Activated CD8-positive, alpha-beta memory T cell treated with anti-CD3 and anti-CD28 coated beads for 36 hours (primary cell): ENCODE data around the gene PDCD1LG2. TPM values are rescaled to one million over a fixed set of nuclear protein-coding genes. Genes with fewer than 3 reads are reported as not detected.
"Not testable (repeated sequence)": the region's sequence is repeated elsewhere in the genome, so short reads cannot be mapped to it uniquely, and the experiment has no call there.

Experiments
- CTCF ChIA-PET: fragments of 350-600 bp; sonication (Branson Sonifier 250); formaldehyde crosslinking; loops from one replicate; lab custom pipeline; 2021; ENCODE audit warnings: antibody characterized with exemption; lab: Charles Lee
- POLR2A ChIA-PET: fragments of 350-600 bp; sonication (Branson Sonifier 250); formaldehyde crosslinking; loops from one replicate; lab custom pipeline; 2021; ENCODE audit warnings: antibody characterized with exemption; lab: Charles Lee
- total RNA-seq, 2 experiments: library from RNA; stranded (reverse); gene quantifications; one replicate each; pipeline ENCODE4 v1.2.3, GENCODE V29; 2021

PDCD1LG2 gene
- under 1 TPM; 0.25 to 0.51 TPM for total RNA-seq

DNA sequence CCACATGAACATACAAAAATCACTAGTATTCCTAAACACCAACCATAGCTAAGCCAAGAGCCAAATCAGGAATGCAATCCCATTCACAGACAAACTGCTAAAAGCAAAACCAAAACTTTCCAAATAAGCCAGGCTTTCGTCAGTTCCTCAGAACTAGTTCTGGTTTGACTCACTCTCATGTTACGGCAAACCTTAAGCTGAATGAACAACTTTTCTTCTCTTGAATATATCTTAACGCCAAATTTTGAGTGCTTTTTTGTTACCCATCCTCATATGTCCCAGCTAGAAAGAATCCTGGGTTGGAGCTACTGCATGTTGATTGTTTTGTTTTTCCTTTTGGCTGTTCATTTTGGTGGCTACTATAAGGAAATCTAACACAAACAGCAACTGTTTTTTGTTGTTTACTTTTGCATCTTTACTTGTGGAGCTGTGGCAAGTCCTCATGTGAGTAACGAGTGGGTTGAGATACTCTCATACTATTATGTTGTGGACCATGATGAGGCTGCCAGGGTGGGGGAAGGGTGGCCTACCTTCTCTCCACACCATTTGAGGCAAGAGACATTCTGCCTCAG is at the start of gene PDCD1LG2:
PDCD1LG2 (plus strand) TSS at position 172 of the 572 bp plus-strand sequence. CDS start 12,016 bp downstream, outside the sequence.
- ChIA-PET POLR2A (interaction anchor here (0.6 to 1.2 kb wide), 3 partner anchors 16 to 118 kb away, joined by 3 read pairs; partner anchors contain the start of gene CD274), CTCF (no interaction called here)

DNA sequence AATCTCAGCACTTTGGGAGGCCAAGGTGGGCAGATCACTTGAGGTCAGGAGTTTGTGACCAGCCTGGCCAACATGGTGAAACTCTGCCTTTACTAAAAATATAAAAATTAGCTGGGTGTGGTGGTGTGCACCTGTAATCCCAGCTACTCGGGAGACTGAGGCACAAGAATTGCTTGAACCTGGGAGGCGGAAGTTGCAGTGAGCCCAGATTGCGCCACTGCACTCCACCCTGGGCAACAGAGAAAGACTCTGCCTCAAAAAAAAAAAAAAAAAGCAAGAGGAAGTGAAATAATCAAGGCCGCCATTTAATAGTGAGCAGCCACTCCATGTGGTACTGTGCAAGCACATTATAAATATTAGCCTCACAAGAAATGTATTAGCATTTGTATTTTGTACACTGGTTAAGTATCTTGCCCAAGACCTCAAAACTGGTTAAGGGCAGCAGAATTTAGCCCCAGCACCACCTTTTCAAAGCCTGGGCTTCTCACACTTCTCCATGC is 45.5 kb upstream of the PDCD1LG2 start:
- CTCF ChIA-PET, POLR2A ChIA-PET: not testable (repeated sequence)

DNA sequence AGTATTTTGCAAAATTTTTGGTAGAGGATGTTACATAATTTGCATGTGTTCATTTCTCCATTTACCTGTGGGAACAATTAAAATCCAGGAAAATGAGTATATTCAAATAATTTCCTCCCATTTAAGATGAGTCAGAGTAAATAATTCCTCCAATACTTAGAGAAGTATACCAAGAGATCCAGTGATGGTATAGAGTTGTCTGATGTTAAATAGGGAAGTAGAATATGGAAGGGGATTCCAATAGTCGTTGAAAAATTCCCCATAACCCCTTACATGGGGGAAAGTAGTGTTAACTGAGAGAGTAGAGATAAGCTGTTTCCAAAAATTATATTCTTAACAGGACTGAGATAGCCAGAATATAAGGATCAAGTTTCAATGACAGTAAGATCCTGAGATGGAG is 44.3 kb upstream of the PDCD1LG2 start:
- ChIA-PET CTCF (no interaction called here), POLR2A (no interaction called here)

DNA sequence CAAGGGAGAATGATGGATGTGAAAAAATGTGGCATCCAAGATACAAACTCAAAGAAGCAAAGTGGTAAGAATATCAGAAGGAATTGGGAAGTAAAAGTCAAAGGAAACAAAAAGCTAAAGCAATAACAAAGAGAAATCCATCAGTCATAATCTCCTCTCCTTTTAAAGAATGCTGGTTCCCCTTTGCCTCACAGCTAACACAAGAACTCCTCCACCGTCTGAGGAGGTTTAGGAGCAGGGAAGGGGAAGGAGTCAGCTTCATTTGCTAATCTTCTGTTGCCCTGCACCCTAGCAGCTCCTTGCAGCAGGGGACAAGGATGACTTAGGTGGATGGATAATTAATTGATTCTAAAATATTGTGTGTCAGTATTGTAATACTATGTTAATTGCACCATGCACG is 43.6 kb upstream of the PDCD1LG2 start:
- ChIA-PET POLR2A (no interaction called here), CTCF (interaction anchor here (1.3 kb wide), 1 partner anchor 134 kb away, joined by 5 read pairs; no protein-coding TSS in a partner anchor)

DNA sequence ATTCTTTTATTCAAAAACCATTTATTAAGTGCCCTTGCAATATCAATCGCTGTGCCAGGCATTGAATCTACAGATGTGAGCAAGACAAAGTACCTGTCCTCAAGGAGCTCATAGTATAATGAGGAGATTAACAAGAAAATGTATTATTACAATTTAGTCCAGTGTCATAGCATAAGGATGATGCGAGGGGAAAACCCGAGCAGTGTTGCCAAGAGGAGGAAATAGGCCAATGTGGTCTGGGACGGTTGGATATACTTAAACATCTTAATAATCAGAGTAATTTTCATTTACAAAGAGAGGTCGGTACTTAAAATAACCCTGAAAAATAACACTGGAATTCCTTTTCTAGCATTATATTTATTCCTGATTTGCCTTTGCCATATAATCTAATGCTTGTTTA is 41.5 kb upstream of the PDCD1LG2 start:
- ChIA-PET CTCF (no interaction called here), POLR2A (no interaction called here)

DNA sequence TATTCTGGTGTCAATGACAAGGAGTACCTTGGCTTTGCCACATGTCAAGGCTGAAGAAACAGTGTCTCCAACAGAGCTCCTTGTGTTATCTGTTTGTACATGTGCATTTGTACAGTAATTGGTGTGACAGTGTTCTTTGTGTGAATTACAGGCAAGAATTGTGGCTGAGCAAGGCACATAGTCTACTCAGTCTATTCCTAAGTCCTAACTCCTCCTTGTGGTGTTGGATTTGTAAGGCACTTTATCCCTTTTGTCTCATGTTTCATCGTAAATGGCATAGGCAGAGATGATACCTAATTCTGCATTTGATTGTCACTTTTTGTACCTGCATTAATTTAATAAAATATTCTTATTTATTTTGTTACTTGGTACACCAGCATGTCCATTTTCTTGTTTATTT is 40.2 kb upstream of the PDCD1LG2 start:
- ChIA-PET CTCF (interaction anchor here (1.3 kb wide), 1 partner anchor 130 kb away, joined by 3 read pairs; no protein-coding TSS in a partner anchor), POLR2A (interaction anchor here (0.5 kb wide), 1 partner anchor 121 kb away, joined by 3 read pairs; no protein-coding TSS in a partner anchor)

DNA sequence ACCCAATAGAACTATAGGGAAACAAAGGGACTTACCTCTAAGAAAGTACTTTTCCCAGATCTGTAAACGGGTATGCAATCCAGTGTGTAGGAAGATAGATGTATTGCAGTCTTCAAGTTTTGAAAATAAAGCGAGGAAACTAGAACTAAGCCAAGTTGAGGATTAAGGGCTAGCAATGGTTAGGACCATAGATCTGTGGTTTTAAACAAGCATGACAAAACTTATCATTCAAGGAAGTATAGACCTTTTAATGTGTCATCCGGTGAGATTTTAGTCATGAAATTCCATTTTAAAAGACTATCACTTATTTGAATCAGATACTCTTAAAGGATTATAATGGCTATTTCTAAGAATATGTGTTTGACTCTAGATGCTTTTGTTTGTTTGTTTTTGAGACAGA is 39.5 kb upstream of the PDCD1LG2 start:
- POLR2A ChIA-PET, result no interaction called here
- CTCF ChIA-PET, result no interaction called here

DNA sequence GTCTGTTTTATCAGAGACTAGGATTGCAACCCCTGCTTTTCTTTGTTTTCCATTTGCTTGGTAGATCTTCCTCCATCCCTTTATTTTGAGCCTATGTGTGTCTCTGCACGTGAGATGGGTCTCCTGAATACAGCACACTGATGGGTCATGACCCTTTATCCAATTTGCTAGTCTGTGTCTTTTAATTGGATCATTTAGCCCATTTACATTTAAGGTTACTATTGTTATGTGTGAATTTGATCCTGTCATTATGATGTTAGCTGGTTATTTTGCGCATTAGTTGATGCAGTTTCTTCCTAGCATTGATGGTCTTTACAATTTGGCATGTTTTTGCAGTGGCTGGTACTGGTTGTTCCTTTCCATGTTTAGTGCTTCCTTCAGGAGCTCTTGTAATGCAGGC is 34.7 kb upstream of the PDCD1LG2 start:
- POLR2A ChIA-PET, CTCF ChIA-PET: not testable (repeated sequence)

DNA sequence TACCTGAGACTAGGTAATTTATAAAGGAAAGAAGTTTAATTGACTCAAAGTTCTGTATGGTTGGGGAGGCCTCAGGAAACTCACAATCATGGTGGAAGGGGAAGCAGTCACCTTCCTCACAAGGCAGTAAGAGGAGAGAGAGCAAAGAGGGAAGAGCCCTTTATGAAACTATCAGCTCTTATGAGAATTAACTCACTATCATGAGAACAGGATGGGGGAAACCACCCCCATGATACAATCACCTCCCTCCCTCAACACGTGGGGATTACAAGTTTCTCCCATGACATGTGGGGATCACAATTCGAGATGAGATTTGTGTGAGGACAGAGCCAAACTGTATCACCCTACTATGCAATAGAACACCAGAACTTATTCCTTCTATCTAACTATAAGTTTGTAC is 32.1 kb upstream of the PDCD1LG2 start:
- ChIA-PET POLR2A (no interaction called here), CTCF (no interaction called here)

DNA sequence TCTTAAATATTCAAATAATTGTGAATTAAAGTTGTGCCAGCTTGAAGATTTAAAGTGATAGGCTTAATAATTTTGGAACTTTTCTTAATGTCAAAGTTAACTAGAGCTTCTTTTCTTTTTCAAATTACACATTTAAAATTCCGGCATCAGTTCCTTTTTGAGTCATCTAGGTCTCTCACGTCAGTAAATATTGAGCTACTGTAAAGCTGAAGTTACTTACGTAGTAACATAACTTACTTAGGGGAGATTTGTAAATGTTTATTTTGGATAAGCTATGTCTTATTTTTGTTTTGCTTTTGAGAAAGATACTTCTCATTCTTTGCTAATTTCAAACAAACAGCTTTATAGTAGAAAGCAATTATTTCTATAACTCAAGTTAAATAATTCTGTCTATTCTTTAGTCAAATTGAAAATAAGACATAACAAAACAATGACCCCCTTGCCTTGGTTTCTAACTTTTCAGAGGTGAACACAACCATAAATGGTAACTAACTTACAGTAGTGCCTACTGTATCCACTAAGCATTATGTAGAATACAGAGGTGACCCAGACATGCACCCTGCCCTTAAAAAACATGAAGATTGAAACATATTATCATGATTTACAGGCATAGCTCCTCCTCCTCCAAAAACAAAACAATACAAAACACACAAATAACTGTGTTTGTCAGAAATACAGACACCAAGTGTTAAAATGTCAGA is 30.2 kb upstream of the PDCD1LG2 start:
- ChIA-PET POLR2A (interaction anchor here (0.5 kb wide), 1 partner anchor 147 kb away, joined by 3 read pairs; no protein-coding TSS in a partner anchor), CTCF (interaction anchor here (1.5 kb wide), 1 partner anchor 110 kb away, joined by 4 read pairs; no protein-coding TSS in a partner anchor)

DNA sequence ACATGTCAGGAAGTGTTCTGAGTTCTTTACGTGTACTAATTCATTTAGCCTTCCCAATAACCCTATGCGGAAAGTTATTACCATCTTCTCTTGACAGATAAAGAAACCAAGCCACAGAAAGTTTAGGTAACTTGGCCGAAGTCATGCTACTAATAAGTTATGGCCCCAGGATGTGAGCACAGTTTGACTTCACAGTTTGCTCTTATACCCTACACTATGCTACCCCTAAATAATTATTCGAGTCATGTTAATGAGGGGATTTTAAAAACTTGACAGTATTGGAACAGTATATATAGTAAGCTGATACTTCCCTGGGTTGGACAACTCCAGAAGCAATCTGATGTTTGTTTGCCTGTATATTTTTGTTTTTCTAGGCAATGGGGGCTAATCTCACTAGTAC is 29.4 kb upstream of the PDCD1LG2 start:
- CTCF ChIA-PET, result interaction anchor here (1.5 kb wide), 1 partner anchor 109 kb away, joined by 4 read pairs; no protein-coding TSS in a partner anchor
- POLR2A ChIA-PET, result no interaction called here

DNA sequence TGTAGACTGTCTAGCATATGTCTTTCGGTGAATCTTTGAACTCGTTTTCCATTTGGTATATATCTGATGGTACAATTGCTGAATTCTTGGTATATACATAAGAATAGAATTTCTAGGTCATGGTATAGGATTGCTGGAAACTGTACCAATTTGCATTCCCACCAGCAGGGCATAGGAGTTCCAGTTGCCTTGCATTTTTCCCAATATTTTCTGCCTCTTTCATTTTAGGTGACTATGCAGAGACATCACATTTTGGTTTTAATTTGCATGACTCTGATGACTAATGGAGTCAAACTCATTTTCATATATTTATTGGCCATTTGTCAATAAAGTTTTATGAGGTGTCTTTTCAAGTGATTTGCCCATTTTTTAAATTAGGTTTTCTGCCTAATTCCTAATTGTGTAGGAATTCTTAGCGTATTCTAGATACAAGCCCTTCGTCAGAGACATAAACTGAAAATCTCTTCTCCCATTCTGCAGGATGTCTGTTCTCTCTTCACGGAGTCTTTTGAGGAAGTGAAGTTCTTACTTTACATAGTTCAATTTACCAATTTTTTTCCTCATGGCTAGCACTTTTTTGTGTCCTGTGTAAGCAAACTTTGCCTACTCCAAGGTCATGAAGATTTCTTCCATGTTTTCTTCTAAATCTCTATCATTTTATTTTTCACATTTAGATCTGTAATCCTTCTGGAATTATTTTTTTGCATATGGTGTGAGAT is 28.9 kb upstream of the PDCD1LG2 start:
- ChIA-PET CTCF (no interaction called here), POLR2A (no interaction called here)

DNA sequence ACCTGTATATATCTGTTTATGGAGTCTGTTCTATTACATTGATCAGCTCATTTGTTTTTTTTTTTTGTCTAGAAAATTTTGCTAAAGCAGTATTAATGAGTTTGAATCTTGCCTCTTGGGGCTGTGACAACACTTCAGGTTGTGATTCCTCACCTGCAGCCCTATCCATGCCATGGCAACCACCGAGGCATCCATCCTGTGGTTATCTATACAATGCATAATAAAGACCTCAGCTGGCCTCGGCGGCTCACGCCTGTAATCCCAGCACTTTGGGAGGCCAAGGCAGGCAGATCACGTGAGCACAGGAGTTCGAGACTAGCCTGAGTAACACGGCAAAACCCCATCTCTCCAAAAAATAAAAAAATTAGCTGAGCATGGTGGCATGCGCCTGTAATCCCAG is 28.1 kb upstream of the PDCD1LG2 start:
- ChIA-PET POLR2A (no interaction called here), CTCF (interaction anchor here (1.1 kb wide), 1 partner anchor 17 kb away, joined by 5 read pairs; no protein-coding TSS in a partner anchor)

DNA sequence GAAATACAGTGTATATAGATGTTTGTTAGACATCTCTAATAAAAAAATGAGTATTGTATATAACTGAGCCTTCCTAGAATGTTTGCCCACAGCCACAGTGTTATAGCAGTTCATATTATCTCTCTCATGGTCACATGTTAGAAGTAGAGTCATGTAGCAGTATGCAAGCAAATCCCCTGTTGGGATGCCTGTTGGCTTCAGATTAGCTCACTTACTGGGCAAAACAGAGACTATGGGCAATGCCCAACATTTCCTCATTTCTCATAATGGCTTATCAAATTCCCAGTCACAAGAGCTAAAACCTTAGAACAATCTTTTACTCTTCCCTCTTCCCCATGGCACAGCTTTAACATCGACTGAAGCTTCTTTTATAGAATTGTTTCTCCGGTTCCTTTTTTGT is 27.0 kb upstream of the PDCD1LG2 start:
- ChIA-PET CTCF (no interaction called here), POLR2A (no interaction called here)

DNA sequence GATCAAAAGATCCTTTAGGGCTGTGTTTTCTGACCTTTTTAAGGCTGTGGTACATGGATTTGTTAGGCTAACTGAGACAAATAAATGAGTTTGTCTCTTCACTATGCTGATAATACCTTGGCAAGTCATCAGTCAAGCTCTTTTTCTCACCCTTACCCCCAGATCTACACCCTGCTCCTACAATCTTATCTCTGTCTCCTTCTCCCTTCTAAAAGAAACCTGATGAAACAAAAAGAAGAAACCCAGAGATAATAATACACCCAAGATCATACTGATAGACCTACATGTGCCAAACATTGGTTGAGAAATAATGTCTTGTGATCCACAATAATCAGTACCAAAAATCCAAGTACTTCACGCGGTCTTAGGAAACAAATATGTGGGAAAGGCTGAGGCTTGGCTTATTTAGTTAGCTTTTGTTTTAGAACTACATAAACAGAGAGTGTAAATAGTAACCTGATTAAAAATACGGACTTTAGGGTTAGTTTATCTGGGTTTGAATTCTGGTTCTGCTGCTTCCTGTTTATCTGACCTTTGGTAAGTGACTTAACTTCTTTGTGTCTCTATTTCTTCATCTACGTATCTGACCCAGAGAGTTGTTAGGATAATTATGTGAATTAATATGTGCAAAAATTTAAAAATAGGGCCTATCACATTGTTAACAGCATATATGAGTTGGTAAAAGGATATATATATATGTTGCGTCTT is 24.8 kb upstream of the PDCD1LG2 start:
- ChIA-PET CTCF (no interaction called here), POLR2A (no interaction called here)

DNA sequence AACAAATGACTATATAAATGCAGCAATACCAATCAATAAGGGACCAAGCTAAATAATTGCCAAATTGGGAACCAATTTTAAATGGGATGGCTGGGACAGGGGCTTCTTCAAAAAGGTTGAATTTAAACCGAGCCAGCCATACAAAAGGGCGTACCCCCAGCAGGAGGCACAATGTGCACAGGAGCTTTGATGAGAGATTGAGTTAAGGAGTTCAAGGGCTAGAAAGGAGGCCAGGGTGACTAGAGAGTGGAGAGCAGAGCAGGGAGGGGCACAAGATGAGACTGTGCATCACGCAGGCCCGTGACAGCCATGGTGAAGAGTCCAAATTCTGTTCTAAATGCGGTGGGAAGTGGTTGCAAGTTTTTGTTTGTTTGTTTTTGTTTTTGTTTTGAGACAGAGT is 23.3 kb upstream of the PDCD1LG2 start:
- CTCF ChIA-PET, result no interaction called here
- POLR2A ChIA-PET, result no interaction called here

DNA sequence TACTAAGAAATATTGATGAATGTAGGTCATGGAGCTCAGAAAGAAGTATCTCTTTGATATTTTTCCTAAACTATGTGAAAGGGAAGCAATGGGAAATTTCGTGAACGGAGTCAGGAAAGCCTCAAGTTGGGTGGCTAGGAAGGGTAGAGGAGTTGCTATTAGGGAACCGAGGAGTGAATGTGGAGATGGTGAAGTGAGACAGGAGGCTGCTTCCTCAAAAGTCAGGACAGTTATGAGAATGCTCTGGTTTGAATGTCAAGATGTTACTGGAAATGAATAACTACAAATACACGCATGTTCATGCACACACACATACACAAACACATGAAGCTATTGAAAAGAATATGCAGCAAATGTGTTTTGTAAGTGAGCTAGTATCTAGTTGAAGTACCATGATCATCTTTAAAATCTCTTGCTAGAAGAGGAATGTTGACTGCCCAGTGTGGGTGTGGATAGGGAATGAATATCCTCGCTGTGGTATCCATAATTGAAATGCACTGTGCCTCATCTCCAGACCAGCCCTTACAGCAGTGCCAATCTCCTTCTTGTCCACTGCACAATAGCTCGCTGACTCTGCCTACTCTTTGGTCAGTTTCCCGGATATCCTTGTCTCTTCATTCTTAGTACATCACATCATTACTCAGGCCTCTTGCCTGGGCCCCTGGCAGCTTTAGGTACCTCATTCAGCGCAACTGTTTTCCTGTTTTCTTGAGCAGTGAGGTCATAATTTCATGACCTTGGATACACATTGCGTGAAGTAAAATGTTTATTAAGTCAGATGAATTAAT is 21.9 kb upstream of the PDCD1LG2 start:
- CTCF ChIA-PET, result no interaction called here
- POLR2A ChIA-PET, result no interaction called here

DNA sequence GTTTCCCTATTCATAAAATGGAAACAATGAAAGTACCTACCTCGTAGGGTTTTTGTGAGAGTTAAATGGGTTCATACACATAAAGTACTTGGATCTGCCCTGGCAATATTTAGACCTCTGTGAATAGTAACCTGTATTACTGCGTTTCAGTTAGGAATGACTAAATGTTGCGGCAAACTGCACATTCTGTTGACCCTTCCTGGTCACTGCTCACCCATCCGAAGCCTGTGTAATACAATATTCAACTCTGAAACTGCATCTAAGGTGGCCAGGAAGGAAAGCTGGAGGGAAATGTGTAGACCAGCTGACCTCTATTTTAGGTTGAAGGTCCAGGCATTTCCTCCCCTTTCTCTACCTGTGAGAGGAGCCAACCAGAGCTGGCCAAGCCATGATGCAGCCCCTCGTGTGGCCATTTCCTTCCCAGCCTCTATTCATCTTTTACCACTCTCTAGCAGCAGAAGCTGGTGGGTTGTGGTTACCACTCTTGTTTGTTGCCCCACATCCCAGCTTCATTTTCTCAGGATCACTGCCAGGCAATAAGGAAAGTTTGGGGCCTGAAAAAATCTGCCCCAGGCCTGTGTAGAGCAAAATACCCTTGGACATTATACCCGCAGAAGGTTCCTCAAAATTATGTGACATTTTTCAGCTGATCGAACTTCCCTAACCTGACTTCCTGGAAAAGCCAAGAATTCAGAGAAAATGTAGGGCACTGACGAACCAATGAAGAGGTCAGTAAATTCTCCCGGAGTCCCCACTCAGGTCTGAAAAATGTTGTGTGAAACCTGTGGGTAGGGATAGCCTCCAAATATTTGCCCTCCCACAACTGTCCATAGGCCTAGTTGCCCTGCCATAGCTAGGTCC is 20.5 kb upstream of the PDCD1LG2 start:
- ChIA-PET CTCF (no interaction called here), POLR2A (no interaction called here)
